HG02642 (cell line): ENCODE results near the gene C20orf141.

ENCODE experiments used
- ATAC-seq: cut with Tn5 transposase; IDR thresholded peaks from one replicate; pipeline ENCODE4 v1.9.1; 2021; ENCODE audit warnings: mild to moderate bottlenecking; ENCODE audit not compliant: unreplicated experiment, poor library complexity

The C20orf141 gene

GRCh38 chr20:2840967-2841531 lies 26.3 kb downstream of the C20orf141 start:
- ATAC-seq = peak; percentile 39

GRCh38 chr20:2845607-2846006 lies 30.8 kb downstream of the C20orf141 start:
- ATAC-seq = no peak

- ATAC-seq = no peak
These were observed 31.9 kb downstream of the C20orf141 start for GRCh38 chr20:2846698-2847097.

- no peak for ATAC-seq
These were observed 33.0 kb downstream of the C20orf141 start for GRCh38 chr20:2847802-2848201.

GRCh38 chr20:2849529-2849928 lies 34.7 kb downstream of the C20orf141 start:
- ATAC-seq = no peak

GRCh38 chr20:2851086-2851485 lies 36.3 kb downstream of the C20orf141 start:
- ATAC-seq = no peak

GRCh38 chr20:2858591-2858990 lies 43.8 kb downstream of the C20orf141 start:
- ATAC-seq = no peak

GRCh38 chr20:2859330-2860121 lies 44.7 kb downstream of the C20orf141 start:
- ATAC-seq = no peak

- ATAC-seq = no peak
These were observed 49.8 kb downstream of the C20orf141 start for GRCh38 chr20:2864626-2865025.

- no peak for ATAC-seq
These were observed 50.3 kb downstream of the C20orf141 start for GRCh38 chr20:2865101-2865500.
